Activated CD8-positive, alpha-beta memory T cell treated with anti-CD3 and anti-CD28 coated beads for 4 hours (primary cell): ENCODE measurements around the gene PARD3B.

ENCODE experiments used
- DNase-seq, 2 donors: peaks; one replicate each; pipeline ENCODE4 v3.0.0-alpha.2; 2020; ENCODE audit warnings: low read depth in 2 of 2

Gene PARD3B

DNA sequence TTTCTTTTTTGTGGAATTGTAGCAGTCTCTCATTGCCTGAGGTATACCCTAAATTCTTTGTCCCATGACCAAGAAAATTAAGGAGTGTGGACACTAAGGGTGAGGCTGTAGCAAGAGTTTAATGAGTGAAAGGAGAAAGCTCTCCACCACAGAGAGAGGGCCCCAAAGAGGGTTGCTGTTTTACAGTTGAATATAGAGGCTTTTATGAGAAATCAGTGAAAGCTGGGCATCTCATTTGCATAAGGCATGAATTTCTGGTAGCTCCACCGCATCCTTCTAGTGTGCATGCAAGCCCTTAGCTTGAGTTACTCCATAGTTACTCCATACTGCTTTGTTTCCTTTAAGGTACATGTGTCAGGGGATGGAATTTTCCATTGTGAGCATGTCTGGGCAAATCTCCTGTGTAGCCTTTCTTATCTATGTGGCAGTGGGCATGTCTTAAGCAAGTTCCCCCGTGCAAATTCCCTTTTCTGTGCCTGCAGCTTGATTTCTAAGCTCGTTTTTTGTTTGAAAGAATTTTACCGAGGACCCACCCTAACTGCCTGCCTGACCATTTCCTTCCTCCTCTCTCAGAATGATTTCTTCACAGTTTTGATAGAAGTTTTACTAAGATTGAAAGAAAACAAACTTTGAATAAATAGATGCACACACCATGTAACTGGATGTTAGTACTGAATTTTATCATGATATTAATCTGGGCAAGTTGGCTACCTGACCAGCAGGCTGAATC lies 218.9 kb downstream of the PARD3B start:
- DNase-seq: no peak

GRCh38 chr2:204770735-204771134 lies 225.5 kb downstream of the PARD3B start:
- no peak for DNase-seq

DNA sequence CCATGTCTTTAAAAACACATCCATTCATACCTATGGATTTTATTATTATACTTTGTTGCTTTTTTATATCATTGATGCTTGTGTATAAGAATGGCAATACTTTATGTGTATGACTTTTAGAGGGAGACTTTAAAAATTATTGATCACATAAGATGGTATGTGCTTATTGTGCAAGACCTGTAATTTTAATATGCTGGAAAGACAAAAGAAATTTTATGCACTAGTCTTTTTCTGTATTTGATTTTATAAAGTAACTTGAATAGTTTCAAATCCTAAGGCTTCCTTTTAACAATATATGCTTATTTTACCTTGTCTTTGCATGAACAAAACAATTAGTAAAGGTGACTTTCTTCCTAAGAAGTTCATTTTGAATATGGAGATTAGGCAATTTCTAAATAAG lies 226.4 kb downstream of the PARD3B start:
- DNase-seq: no peak

GRCh38 chr2:204772546-204772945 lies 227.3 kb downstream of the PARD3B start:
- no peak for DNase-seq

GRCh38 chr2:204775766-204776165 lies 230.5 kb downstream of the PARD3B start:
- DNase-seq: no peak

DNA sequence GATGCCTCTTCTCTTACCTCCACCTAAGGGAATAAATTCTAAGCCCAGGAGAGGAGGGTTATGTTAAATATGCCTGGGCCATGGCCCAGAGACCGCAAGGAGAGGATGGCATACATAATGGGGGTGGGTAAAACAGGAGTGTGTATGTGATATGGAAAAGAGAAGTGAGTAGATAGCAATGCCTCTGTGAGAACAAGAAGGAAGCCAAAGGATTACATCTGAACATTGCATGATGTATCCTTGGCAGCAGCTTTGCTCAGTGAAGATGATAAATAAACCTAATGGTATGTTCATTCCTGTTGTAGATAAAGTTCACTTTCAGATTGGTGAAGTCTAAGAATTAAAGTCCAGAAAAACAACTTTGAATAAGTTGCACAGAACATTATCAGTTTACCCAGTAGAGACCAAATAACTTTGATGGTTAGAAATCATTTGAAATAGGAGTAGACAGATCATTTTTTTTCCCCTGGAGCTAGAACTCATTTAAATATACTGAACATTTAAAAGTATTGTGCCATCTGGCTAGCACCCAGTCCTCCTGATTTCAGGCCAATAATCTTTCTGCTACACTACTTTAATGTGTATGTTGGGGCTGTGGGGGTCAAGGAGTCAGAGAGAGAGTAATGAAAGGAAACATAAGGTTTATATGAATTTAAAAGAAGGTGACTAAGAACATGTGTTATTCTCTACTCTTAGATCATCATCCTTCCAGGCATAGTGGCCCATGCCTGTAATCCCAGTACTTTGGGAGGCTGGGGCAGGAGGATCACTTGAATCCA lies 231.7 kb downstream of the PARD3B start:
- no peak for DNase-seq

GRCh38 chr2:204779771-204780170 lies 234.5 kb downstream of the PARD3B start:
- DNase-seq: no peak

GRCh38 chr2:204781941-204782340 lies 236.7 kb downstream of the PARD3B start:
- DNase-seq: no peak

DNA sequence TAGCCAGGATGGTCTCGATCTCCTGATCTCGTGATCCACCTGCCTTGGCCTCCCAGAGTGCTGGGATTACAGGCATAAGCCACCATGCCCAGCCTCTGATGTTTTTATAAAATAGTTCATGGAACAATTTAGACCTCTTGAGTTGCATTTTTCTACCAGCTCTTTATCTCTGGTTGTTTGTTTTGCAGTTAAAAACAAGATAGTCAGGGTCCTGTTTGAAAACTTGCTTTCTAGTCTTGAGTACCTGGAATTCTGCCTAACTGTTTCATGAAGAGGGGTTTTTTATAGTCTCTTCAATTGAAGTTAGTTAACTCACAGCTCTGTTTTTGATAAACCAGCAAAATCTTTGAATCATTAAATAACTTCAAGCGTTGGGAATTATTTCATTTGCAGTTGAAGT lies 244.8 kb downstream of the PARD3B start:
- no peak for DNase-seq

GRCh38 chr2:204791230-204791629 lies 246.0 kb downstream of the PARD3B start:
- DNase-seq: no peak

GRCh38 chr2:204794624-204795023 lies 249.3 kb downstream of the PARD3B start:
- DNase-seq: no peak

GRCh38 chr2:204795156-204795555 lies 249.9 kb downstream of the PARD3B start:
- DNase-seq: no peak

DNA sequence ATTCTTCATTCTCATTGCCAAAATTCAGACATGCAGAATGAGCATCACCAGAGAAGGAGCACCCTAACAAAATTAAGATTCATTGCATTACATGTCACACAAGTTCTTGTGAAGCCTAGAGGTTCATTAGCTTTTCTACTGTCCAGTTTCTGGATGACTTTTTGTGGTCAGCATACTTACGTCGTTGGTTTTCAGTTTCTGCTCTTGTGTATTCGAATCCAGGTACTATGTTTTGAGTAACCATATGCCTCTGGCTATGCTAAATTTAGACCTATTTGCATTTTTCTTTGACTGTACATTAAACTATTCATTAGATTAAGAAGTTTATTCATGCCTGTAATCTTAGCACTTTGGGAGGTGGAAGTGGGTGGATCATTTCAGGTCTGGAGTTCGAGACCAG lies 251.3 kb downstream of the PARD3B start:
- DNase-seq: no peak

DNA sequence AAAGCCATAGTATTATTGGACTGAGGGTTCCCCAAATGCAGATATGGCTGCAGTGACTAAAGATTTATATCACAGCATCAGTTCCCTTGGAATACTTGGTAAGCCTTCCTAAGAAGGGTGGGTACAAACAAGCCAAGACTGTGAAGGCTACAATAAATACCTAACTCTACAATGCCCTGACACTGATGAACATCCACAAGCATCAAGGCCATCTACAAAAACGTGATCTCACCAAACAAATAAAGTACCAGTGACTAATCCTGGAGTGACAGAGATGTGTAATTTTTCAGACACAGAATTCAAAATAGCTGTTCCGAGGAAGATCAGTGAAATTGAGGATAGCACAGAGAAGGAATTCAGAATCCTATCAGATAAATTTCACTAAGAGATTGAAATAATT lies 254.5 kb downstream of the PARD3B start:
- DNase-seq: no peak

DNA sequence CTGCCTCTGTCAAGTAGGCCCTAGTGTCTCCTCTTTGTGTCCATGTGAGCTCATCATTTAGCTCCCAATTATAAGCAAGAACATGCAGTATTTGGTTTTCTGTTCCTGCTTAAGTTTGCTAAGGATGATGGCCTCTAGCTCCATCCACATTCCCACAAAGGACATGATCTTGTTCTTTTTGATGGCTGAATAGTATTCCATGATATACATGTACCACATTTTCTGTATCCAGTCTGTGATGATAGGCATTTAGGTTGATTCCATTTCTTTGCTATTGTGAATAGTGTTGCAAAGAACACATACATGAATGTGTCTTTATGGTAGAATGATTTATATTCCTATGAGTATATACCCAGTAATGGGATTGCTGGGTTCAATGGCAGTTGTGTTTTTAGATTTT lies 263.2 kb downstream of the PARD3B start:
- DNase-seq: no peak

DNA sequence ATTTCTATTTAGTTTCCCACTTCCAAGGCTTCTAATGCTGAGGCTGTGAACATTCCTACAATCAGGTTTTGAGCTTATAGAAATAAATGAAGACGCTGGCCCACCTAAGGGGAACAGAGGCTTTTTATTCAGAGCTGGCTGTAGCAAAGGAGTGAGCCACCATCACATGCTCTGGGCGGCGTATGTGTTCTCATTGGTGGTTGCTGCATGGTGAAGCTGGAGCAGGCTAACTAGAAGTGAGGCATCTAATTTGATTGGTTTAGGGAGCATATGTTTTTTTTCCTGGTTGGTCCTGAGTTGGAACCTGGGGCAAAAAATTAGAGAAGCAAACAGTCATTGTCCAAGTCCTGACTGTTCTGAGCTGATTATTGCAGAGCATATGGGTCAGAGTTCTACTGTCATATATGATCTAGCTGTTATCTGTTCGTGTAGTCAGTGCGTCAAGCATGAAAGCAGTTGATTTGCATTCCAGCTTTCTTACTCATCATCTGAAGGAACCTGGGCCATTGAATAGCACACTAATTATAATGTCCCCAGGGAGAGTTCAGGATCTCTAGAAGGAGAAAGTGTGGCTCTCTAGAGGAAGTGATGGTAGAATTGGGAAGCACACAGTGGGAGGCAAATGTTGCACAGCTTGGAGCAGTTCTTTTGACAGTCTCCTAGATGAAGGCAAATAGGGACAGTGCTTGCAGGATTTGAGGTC lies 279.6 kb downstream of the PARD3B start:
- no peak for DNase-seq

DNA sequence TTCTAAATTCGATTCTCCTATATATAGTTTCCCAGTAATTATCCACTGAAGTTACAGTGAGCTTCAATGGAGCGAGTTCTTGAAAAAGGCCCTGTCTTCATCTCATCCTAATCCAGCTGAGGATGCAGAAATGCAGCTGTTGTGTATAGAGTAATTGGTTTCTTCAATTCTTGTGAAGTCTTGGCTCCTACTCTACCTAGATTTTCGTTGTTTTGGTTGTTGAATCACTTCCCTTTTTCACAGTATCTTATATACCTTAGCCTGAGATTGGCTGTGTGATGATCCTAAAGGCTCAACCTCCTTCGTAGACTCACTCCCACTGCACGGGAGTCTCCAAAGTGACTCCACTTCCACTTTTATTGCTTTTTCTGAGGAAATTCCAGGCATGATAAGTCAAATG lies 280.4 kb downstream of the PARD3B start:
- no peak for DNase-seq

DNA sequence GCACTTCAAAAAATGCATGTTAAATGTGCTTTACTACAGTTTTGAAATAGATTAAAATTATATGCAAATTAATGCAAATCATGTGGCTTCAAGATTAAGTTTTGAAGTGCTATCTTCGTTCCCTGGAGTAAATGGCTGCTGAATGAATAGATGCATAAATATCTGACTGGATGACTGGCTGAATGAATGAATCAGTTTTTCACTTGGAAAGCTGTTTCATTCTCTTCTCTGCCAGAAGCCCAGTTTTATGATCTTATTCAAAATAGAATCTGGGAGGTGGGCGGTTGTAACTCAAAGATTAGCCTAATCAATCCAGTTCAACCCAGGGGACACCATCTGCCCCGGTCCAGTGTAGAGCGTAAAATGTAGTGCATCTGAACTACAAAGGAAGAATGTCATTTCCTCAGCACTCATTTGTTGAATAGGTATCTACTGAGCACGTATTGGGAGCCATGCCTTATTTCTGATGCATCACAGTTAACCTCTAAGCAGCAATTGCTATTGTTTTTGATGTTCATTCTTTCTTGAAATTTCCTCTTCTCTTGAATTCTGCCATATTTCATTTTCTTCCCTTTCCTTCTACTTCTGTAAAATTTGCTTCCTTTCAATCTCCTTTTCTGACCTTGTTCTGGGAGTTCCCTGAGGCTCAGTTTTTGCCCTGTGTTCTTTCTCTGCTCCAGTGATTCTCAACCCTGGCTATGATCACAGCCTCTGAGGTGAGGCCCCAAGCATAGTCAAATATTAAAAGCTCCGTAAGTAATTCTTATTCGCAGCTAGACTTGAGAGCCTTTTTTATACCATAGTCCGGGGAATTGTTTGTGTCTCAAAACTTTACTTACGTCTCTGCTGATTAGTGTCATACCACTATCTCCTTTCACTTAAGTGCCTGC lies 282.7 kb downstream of the PARD3B start:
- DNase-seq: no peak

- DNase-seq: no peak
Measured at GRCh38 chr2:204834716-204835384, 289.6 kb downstream of the PARD3B start.

DNA sequence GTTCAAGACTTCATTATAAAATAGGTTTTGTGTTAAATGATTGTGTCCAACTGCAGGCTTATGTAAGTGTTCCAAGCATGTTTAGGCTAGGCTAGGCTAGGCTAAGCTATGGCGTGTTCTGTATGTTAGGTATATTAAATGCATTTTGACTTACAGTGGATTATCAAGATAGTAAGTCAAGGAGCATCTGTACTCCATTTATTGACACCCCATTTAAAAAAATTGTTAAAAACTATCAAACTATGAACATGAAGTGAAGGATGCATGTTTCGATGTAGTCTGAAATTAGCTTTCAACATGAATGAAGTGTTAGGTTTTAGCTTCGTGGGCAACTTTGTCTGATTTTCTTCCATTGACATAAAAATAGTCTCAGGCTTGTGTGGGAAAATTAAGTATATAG lies 290.5 kb downstream of the PARD3B start:
- no peak for DNase-seq

DNA sequence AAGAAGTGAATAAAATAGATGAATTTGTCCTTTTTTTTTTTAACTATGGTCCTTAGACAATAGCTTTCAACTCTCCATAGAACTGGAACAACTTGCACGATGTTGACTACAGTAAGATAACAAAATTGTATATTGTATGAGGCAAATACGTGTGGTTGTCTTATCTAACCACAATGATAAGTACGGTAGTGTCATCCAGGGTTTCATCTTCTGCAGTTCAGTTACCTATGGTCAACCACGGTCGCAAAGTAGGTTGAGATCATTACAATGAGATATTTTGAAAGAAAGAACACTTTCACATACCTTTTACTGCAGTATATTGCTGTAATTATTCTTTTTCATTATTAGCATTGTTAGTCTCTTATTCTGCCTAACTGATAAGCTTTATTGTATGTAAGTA lies 295.2 kb downstream of the PARD3B start:
- DNase-seq: no peak
